ENCODE results near the gene PKIG. TPM values are rescaled to one million over a fixed set of nuclear protein-coding genes. Genes with fewer than 3 reads are reported as not detected.

Gene PKIG
- total RNA-seq, 1 donor from 2014 or later, result 32.2 TPM

DNA sequence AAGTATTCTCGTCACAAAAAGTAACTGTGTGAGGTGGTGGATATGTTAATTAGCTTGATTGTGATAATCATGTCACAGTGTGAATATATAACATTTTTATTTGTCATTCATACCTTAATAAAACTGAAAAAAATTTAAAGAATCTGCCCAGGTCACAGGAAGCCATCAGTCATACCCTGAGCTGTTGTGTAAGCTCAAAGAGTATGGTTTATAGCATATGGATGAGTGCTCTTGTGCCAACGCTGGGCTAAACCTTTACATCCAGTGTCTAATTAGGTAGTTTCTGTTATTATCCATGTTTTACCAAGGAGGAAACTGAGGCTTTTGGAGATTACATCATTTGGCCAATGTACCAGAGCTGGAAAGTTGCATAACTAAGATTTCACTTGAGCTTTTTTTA, 11.4 kb downstream of the PKIG start:
- FAIRE-seq, result no peak

DNA sequence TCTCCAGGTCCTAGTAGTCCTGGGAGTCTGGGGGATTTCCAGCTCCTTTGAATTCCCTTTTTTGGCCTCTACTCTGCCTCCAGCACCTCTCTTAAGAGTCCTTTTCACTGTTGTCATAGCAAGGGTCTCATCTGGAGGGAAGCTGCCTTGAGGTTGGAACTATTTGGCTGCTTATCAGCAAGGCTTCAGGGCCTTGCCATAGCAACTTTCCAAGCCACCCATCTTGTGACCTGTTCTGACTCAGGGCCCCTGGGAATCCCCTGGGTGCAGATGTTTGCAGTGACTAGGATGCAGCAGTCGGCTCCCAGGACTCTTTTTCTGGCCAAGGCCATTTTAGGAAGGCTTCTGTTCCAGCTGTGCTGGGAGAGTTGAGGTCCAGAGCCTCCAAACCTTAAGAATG, 12.4 kb downstream of the PKIG start:
- DNase-seq (ENCODE audit: low spot score in 2 of 2) (no peak), FAIRE-seq (no peak)

More for the DNA sequence above, 11.4 kb downstream of the PKIG start:
- DNase-seq (ENCODE audit: low spot score in 2 of 2), result no peak

DNA sequence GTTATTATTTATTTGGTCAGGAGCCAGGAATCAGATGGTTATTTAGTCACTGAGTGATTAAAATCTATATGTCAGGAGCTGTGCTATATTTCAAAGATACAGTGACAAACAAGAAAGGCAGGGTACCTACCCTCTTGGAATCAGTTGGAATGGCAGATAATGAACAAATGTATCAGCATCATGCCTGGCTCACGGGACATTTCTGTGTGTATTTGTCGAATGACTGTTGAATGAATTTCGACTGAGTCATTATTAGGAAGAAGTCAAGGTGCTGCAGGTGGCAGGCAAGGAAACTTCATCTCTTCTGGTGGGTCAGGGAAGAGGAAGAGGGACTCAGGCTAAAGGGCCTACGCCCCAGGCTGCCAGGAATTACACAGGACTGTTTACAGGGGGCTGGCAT, 13.6 kb downstream of the PKIG start:
- FAIRE-seq, result no peak
- no peak for DNase-seq (ENCODE audit: low spot score in 2 of 2)

DNA sequence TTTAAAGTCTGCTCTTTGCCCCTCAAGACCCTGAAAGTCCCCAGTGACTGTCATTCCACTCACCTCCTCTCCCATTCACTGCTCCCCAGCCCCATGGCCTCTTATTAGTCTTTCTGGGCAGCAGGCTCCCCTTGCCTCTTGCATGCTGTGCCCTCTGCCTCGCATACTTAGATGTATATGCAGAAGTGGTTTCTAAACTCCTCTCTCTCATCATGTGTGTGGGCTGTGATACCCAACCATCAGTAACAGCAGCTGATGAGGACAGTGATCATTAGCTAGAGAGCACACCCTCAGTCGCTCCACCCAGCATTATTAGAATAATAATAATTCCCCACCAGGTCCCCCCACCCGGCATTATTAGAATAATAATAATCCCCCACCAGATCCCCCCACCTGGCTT, 14.5 kb downstream of the PKIG start:
- no peak for FAIRE-seq
- no peak for DNase-seq (ENCODE audit: low spot score in 2 of 2)

DNA sequence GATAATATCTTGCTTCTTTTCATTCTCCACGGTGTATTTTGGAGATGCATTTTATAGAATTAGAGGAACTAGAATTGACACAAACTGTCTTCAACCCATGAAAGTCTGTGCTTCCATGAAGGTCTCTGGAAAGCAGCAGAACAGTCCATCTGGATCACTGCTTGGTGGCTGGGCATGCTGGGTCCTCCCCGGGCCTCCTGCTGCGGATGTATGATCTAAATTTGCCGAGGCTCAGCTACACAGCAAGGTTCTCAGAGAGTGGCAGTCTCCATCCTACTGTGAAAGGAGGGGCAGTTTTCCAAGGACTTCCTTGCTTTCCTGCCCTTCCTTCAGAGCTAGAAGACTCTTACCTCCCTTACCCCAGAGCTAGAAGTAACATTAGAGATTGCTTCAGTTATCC, 15.1 kb downstream of the PKIG start:
- DNase-seq (ENCODE audit: low spot score in 2 of 2) (no peak), FAIRE-seq (no peak)

DNA sequence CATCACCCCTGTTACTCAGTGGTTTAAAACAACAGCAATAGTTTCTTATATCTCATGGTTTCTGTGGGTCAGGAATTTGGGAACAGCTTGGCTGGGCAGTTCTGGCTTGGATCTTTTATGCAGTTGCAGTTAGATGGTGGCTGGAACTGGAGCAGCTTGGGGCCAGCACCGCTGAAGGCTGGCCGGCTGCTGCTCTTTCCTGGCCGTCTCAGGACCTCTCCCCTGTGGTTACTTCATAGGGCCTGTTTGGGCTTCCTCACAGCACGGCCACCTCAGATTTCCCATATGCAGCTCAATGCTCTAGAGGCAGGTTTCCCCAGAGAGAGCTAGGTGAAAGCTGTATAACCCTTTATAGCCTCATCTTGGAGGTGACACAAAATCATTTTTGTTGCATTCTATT, 15.6 kb downstream of the PKIG start:
- DNase-seq (ENCODE audit: low spot score in 2 of 2) (no peak), FAIRE-seq (no peak)

DNA sequence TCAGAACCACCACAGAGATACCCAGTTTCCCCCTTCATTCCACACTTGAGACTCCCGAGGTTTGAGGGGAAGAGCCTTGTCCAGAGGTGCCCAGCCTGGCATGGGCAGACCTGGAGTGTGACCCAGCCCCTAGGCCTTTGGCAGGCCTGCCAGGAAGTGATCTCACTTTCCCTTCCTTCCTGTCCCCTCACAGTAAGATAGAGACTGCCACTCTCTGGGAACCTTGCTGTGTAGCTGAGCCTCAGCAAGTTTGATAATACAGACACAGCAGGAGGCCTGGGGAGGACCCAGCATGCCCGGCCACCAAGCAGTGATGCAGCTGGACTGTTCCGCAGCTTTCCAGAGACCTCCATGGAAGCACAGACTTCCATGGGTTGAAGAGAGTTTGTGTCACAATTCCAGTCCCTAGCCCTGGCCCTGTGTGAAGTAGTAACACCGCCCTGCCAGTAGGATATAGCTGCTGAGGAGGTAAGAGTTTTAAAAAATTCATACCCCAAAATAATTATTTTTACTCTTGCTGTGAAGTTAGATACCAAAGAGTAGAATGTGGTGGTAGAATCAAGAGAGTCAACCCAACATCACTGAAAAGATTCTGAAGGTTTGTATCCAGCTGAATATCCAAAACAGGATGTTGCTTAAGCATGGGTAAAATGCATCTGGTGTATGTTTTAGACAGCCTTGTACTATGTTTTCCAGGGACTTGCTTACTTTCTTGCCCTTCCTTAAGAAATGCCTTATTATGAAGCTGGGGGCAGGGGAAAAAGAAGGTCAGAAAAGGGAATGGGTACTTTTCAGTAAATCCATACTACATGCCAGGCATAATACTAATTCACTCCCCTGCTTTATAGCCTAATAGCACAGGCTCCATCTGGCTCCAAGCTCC, 16.3 kb downstream of the PKIG start:
- FAIRE-seq, result no peak

DNA sequence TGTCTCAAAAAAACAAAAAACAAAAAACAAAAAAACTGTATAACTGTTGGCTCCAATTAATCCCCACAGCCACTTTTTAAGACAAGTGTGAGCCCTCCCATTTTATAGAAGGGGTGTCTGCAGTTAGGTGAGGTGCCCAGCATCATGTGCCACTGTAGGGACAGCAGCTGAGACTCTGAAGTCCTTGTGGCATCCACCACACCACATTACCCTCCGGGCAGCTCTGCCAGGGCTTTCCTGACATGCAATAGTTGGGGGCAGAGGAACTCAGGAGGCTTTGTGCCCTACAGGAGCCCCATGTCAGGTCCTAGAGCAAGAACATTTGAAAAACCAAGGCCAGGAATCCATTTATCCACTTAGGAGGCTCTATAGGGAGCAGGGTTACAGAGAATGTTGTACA, 17.3 kb downstream of the PKIG start:
- FAIRE-seq, result no peak
- no peak for DNase-seq (ENCODE audit: low spot score in 2 of 2)

More for the DNA sequence above, 16.3 kb downstream of the PKIG start:
- DNase-seq (ENCODE audit: low spot score in 2 of 2), result no peak

DNA sequence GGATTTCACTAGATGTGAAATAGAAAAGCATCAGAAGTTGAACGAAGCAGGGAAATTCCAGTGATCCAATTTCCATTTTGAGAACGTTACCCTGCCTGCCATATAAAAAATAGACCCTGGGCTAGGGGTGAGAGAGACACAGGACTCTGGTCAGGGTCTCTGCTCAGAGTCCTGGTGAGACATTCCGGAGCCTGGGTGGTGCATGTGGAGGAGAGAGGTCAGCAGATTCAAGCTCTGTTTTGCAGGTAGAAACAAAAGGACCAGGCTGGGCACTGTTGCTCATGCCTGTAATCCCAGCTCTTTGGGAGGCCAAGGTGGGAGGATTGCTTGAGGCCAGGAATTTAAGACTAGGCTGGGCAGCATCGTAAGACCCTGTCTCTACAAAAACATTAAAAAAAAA, 17.9 kb downstream of the PKIG start:
- FAIRE-seq (no peak), DNase-seq (ENCODE audit: low spot score in 2 of 2) (no peak)

DNA sequence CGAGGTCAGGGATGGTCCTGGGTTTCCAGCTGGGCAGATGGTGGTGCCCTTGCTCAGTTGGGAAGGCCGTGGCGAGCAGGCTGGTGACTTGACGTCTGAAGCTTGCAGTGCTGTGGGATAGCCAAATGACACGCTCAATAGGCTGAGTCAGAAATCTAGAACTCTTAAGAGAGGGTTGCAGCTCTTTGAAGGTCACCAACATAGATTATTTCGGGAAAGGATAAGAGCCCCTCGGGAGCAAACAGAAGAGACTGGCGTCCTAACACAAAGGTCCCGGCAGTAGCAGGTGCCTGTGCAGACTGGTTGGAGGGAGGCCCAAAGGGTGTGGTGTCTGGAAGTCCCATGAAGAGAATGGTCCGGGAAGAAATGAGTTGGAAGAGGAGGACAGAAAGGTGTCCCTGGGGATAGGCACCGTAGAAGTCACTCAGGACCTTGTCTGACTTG, 18.4 kb downstream of the PKIG start:
- no peak for FAIRE-seq
- no peak for DNase-seq (ENCODE audit: low spot score in 2 of 2)

DNA sequence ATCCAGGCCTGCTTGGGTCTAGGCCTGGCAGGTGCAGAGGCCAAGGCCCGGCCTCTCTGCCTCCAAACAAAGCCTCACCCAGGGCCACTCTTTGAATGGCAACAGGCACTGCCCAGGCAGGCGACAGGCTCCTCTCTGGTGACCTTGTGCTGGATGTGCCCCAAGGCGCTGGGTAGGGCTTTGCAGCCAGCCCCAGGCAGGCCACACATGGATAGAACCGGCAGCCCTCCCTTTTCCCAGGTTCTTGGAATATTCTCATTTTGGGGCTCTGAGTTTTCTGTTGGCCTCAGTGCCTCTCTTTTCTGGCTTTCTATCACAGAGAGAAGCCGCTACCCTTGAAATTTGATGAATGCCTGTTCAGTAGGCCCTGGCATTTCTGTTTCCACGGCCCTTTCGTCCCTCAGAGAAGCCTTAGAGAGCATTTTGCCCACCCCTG, 18.9 kb downstream of the PKIG start:
- no peak for DNase-seq (ENCODE audit: low spot score in 2 of 2)
- no peak for FAIRE-seq

DNA sequence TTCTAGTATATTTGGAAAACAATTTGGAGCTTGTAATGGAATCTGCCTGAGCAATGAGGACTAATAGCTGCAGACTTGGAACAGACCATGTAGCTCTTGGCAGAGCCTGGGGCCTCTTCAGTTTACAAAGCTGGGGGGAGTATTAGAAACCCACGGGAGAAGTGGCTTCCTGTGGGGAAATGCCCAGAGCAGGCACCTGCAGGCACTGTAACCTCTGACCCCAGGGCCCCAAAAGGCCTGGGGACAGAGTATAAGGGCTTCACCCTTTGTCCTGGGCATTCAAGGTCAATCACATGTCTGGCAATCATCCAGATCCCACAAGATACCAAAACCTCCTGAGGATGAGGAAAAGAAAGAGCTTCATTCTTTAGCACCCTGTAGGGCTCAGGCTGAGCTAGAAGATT, 19.4 kb downstream of the PKIG start:
- FAIRE-seq, result no peak
- no peak for DNase-seq (ENCODE audit: low spot score in 2 of 2)

DNA sequence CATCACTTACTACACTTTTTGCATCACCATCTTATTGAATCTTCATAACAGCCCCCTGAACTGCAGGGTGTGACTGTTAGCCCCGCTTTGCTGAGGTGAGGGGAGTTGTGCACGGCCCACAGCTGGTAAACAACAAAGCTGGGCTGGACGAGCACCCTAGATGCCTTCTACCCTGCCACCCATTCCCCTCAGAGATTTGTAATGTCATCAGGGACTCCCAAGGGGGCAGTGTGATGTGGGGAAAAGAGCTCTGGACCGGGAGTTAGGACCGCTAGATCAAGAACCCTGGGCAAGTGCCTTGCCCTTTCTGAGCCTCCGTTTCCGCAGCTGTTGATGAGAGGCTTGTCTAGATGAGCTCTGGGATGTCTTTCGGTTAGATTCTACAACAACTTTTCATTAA, 20.9 kb downstream of the PKIG start:
- FAIRE-seq (no peak), DNase-seq (ENCODE audit: low spot score in 2 of 2) (no peak)

DNA sequence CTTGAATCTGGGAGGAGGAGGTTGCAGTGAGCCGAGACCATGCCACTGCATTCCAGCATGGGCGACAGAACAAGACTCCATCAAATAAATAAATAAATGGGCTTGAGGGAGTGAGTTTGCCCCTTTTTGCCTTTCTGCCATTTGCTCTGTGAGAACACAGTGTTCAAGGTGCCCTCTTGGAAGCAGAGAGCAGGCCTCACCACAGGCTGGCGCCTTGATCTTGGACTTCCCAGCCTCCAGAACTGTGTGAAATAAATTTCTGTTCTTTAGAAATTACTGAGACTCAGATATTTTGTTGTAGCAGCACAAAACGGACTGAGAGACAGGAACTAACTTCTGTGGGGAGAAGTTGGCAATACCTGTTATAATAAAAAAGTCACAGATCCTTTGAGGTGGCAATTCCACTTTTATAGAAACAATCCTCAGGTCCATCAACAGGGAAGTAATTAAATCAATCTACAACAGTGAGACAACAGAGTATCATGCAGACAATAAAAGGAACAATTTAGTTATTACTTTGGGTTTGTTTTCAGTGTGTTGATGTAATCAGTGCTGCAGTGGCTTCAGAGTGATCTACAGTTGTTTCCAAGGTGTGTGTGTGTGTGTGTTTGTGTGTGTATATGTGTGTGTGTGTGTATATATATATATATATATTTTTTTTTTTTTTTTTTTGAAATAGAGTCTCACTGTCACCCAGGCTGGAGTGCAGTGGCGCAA, 24.5 kb downstream of the PKIG start:
- FAIRE-seq, result no peak
- DNase-seq (ENCODE audit: low spot score in 2 of 2), result no peak

DNA sequence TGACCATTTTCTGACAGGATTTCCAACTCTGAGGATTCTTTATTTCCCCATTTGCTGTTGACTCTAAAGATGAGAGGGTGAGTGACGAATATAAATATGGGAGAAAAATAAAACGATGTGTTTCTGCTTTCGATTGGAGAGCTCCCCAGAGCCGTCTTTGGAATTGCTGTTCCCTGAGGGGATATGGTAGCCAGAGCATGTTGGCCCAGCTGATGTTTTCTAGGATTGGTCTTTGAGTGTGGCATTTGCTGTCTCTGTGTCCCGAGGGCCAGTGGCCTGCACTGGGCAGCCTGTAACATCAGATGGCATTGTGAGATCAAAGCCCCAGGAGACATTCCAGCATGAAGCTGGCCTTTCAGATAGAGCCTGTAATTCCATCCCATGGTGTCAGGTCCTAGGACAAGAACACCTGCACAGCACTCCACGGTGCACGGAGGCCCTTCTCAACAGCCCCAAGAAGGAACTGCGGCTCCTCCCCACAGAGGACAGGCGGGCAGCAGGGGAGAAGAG, 26.7 kb downstream of the PKIG start:
- DNase-seq (ENCODE audit: low spot score in 2 of 2) (no peak), FAIRE-seq (no peak)

DNA sequence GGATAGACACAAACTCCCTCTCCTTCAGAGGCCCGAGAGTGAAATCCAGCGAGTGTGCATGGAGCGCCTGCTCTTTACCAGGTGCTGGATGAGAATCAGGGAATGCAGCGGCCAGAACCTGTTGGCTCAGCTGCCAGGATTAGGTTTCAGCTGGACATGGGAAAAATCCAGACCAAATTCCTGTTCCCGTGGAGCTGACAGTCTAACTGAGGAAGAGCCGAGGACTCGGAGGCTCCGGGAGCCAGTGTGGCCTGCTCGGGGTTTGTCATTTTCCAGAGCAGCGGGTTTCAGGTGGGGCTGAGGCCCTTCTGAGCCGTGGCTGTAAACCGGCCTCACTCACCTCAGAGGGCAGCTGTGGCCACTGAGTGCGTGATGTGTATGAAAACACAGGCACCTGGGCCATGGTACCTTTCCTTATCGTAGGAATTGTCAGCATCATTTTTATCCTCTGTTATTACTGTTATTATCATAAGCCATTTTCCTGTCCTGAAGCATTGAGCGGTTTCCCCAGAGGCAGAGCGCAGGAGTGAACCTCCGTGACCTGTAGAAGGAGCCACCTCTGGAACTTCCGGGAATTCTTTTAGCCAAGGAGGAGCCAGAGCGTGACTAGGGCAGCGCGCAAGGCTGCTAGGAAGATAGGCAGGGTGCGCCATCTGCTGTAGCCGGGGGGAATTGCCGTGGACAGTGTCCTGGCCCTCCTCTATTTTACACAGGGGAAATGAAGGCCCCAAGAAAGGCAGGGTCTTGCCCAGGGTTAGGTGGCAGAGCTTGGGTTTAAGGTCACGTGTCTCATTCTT, 27.3 kb downstream of the PKIG start:
- FAIRE-seq (no peak), DNase-seq (ENCODE audit: low spot score in 2 of 2) (peak; percentile 55 to 82)

DNA sequence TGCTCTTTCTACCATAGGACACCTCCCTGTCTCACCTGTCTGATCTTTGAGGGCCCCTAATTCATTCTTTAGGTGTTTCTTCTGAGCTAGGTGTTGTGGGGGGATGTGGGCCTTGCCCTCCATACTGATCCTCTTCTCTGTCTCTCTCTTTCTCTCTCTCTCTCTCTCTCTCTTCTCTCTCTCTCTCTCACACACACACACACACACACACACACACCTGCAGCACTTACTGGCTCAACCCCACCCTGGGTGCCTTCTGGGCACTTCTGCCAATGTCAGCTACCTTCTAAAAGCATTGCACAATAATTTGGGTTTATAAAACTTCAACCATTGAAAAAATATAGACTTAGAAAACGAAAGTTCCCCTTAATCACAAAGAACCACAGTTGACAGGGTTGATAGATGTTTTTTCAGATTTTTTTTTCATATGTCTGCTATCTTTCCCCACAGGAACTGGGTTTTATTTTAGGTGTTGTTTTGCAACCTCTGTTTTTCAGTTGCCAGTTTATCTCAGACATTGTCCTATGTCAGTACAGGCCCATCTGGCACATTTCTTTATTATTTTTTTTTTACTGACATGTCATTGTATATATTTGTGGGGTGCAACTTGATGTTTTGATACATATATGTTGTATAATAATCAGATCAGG, 28.1 kb downstream of the PKIG start:
- no peak for FAIRE-seq
- DNase-seq (ENCODE audit: low spot score in 2 of 2), result no peak

DNA sequence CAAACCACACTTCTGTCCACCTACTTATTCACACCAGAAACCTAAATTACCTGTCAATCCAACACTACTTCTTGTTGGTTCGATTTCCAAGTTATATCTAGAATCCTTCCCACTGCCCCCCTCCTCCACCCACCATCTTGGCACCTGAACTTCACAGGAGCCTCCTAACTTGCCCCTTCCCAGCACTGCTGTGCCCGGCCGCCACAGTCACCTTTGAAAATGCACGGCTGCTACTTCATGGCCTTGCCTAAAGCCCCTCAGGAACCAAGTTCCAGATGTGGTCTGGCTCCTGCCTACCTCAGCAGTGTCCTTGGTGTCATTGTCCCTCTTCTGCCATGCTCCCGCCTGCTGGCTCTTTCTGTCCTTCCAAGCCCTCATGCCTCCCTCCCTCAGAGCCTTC, 31.2 kb downstream of the PKIG start:
- no peak for FAIRE-seq
- DNase-seq (ENCODE audit: low spot score in 2 of 2), result no peak

DNA sequence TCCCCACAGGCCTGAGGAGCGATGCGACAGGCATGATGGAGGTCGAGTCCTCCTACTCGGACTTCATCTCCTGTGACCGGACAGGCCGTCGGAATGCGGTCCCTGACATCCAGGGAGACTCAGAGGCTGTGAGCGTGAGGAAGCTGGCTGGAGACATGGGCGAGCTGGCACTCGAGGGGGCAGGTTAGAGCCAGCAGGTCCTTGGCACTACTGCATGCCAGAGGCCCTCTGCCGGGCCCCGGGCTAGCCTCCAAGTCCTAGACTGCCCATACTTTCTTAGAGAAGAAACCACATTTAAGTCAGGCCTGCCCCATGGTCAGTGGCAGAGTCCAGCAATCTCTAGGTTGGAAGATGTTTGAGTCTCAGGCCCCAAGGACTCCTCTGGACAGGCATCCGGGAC, 32.1 kb downstream of the PKIG start:
- DNase-seq (ENCODE audit: low spot score in 2 of 2) (no peak), FAIRE-seq (no peak)

DNA sequence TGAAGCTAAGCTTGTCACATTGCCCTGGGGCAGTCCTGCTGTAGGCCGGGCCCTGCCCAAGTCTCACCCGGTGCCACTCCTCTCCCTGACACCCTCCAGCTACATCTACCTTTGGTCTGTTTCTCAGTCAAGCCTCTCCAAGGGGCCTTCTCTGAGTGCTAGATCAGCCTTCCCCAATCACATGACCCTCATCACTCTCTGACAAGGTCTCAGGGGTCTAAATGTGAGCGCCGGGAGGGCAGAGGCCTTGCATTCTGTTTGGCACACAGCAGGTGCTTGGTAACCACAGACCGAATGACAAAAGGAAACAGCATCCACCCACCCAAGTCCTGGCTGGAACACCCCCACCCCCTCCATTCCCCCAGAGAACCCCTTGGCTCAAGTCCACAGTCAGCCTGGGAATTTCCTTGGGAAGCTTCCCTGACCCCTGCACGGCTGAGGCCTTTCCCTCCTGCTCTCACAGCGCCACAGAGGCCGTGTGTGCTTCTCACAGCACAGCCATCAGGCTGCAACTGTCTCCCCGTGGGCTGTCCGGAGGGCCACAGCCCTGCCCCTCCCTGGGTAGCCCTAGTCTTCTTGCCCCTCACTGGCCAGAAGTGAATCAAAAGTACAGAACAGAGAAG, 32.9 kb downstream of the PKIG start:
- peak in 1 of 2 donors; percentile 52 for DNase-seq (ENCODE audit: low spot score in 2 of 2)

More for the DNA sequence above, 32.9 kb downstream of the PKIG start:
- FAIRE-seq, result no peak
